GM18909 (cell line): ENCODE data around the gene PABPN1L.

Source experiments
- ATAC-seq: cut with Tn5 transposase; IDR thresholded peaks from one replicate; pipeline ENCODE4 v1.9.1; 2021; ENCODE audit warnings: mild to moderate bottlenecking; ENCODE audit not compliant: unreplicated experiment, poor library complexity

PABPN1L gene

GRCh38 chr16:88884569-88885271 lies 18.3 kb upstream of the PABPN1L start:
- no peak for ATAC-seq

GRCh38 chr16:88883946-88884345 lies 17.5 kb upstream of the PABPN1L start:
- no peak for ATAC-seq

DNA sequence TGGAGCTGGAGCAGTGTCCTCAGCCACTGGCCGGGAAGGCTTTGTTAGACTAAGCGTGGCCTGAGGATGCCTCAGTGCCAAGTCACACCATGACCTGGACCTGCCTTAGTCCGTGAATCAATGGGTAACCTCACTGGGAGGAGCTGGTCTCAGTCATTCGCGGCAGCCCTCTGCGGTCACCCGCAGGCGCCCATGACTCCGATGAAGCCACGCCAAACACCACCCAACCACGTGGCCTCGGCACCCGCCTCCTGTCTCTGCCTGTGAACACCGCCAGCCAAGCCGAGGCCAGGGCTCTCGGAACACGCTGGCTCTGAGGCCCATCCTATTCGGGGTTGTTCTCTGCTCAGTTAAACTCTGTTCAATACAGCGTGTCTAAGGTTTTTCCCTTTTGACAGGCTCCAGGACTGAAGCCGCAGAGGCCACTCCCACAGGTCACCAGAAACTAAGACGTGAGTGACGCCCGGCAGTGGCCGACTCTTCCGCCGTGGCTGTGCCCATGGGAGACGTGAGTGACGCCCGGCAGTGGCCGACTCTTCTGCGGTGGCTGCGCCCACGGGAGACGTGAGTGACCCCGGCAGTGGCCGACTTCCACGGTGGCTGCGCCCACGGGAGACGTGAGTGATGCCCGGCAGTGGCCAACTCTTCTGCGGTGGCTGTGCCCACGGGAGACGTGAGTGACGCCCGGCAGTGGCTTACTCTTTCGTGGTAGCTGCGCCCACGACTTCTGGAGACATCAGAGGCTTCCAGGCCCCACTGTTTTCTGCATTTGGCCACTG lies 16.8 kb upstream of the PABPN1L start:
- ATAC-seq, result no peak

GRCh38 chr16:88882358-88883030 lies 16.0 kb upstream of the PABPN1L start:
- ATAC-seq, result no peak

DNA sequence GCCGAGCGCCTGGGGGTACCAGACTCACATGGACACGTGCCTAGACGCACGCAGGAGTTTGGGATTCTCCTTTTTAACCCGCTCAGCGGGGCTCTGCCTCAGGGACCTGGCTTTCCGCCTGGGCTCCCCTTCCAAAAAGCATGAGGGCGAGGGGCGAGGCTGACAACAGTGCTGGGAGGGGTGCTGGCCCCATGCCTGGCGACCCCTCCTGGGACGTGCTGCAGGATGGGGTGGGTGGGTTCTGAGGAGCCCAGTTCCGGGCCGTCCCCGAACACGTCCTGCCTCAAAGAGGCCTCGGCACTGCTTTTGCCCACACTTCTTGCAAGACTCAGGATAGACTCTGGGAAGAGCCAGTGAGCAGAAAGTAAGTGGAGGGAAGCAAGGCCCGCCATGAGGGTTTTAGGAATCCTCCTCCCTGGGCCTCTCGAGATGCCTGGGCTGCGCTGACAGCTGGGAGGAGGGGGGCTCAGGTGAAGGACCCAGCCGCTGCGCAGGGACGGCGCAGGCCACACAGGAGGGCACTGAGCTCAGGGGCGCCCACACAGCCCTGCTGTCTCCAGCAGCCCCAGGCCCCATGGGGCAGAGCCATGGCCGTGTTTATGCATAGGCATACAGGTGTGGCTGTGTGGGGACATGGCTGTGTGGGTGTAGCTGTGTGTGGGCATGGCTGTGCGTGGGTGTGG lies 15.4 kb upstream of the PABPN1L start:
- ATAC-seq, result no peak

DNA sequence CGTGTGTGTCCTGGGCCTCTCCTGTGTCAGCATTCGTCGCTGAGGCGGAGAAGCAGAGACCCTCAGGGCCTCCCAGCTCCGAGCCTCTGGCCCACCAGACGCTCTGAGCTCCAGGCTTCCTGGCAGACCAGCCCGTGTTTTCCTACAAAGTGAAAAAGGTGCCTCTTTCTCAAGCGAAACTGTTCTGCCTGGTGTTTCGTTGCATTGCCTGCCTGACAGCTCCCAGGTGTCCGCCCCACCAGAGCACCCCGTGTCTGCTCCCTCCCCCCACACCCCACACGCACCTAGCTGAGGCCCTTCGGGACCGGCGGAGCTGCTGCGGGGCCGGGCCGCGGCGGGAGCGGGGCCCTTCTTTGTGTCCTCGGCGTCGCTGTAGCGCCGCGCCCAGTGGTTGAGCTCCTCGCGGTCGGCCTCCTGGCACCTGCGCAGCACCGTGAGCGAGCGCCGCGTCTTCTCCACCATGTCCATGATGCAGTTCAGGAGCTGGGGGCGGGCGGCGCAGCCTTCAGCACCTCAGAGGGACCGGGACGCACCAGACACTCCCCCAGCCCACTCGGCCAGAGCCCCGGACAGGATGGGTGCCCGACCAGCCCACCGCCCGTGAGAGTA lies 14.7 kb upstream of the PABPN1L start:
- no peak for ATAC-seq

GRCh38 chr16:88880226-88881006 lies 14.0 kb upstream of the PABPN1L start:
- ATAC-seq, result no peak

- ATAC-seq, result no peak
Observed at GRCh38 chr16:88879788-88880055, 13.3 kb upstream of the PABPN1L start.

- ATAC-seq, result no peak
Observed at GRCh38 chr16:88878967-88879787, 12.7 kb upstream of the PABPN1L start.

- ATAC-seq, result no peak
Observed at GRCh38 chr16:88878356-88878755, 11.9 kb upstream of the PABPN1L start.

- ATAC-seq, result no peak
Observed at GRCh38 chr16:88877564-88878289, 11.3 kb upstream of the PABPN1L start.

DNA sequence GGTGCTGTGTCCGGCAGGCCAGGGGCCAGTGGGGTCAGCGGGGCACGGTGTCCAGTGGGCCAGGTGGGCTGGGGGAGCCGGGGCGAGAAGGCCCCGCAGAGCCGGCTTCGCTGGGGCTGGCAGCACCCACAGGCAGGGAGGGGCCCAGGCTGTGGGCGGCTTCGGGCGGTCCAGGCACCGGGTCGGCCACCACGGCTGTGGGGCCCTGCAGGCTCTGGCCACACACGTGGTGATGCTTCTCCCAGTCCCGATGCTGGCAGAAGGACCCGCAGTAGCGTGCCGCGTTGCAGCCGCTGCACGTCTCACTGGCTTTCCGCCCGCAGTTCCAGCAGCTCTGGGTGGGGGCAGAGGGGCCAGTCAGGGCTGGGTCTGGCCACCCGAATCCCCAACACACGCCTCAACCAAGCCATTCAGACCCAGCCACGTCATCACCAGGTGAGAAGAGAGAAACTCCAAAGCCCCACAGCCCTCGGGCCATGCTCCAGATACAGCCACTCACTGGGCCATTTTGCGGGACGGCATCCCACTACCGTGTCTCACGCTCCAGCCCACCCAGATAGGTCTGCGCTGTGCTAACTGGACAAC lies 10.6 kb upstream of the PABPN1L start:
- no peak for ATAC-seq

DNA sequence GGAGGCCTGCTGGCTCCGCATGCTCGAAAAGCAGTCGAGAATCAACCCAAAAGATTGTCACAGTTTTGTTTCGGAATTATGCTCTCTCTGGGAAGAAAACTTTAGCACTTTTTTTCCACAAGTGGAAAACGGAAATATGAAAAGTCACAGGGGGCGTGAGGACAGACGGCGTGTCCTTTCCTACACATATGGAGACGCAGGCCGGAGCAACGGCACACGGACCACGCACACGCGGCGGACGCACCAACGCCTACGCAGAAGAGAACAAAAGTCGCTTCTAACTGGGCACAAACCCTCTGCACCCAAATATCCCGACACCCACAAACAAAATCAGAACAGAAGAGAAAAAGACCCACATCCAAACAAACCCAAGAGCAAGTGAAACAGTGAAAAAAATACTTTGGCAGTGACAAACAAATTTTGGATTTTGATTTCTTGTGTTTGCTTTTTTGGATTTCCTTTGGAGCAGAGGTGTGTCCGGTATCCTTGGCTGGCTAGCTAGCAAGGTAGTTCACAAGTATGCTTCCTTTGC lies 9.3 kb upstream of the PABPN1L start:
- ATAC-seq, result no peak

- ATAC-seq, result no peak
Observed at GRCh38 chr16:88874938-88875599, 8.6 kb upstream of the PABPN1L start.

DNA sequence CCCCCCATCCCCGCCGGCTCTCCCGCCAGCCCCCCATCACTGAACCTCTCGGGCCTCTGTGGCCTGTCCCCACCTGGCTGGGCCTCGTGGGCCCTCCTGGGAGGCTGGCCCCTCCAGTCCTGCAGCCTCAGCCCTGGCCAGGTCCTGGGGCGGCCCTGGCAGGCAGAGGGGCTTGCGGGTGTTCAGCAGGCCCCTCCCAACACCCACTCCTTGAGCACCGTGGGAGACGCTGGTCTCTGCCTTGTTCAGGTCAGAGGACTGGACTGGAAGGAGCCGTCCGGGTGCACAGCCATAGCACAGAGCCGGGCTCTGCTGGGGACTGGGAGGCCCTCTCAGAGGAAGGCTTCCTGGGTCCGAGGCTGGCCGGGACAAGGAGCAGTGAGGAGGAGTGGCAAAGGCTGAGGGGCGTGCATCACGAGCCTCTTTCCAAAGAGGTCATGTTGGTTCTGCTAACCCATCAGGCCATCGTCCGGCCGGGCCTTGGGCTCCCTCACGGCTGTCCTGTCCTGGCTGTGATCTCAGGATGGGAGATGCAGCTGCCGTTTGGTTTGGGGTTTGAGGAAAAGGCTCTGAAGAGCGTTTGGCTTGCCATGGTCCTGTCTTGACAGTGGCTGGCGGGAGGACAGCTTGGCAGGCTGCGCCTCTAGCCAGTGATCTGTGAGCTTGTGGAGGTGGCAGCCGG lies 6.3 kb upstream of the PABPN1L start:
- no peak for ATAC-seq

DNA sequence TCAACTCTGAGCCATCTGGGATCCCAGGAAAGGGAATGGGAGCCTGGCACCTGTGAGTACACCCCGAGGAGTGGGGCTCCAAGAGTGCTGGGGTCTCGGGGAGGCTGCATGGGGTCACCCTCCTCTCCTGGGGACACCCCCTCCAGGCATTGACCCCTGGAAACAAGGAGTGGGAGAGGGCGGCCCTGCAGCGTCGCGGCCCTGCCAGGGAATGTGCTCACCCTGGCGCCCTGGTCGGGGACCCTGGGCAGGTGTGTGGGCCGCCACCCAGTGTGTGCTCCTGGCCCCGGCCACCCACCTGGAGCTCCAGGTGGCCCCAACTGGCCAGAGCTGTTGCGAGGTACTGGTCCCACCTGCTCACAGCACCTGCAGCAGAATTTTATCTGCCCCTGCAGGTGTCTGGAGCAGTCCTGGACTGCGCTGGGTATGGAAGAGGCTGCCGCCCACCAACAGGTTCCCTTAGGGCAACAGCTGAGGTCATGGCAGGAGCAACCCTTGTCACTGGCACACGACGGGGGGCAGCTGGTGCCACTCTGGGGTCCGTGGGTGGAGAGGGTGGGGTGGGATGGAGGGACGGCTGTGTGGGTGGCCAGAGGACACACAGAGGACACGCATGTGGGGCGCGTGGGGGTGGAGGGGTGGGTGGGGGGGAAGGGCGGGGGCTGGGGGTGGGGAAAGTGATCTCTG lies 5.4 kb upstream of the PABPN1L start:
- no peak for ATAC-seq
